ENCODE results near the gene OR51M1.

Gene OR51M1

GRCh38 chr11:5390210-5390609 lies 6.6 kb downstream of the OR51M1 start:
- DNase-seq (ENCODE audit: low read depth in 2 of 2), result no peak

- DNase-seq (ENCODE audit: low read depth in 2 of 2), result no peak
Measured at GRCh38 chr11:5394091-5394490, 10.5 kb downstream of the OR51M1 start.

GRCh38 chr11:5398936-5399335 lies 15.3 kb downstream of the OR51M1 start:
- DNase-seq (ENCODE audit: low read depth in 2 of 2), result no peak

- DNase-seq (ENCODE audit: low read depth in 2 of 2), result no peak
Measured at GRCh38 chr11:5405173-5405572, 21.6 kb downstream of the OR51M1 start.

- DNase-seq (ENCODE audit: low read depth in 2 of 2), result no peak
Measured at GRCh38 chr11:5420993-5421392, 37.4 kb downstream of the OR51M1 start.

GRCh38 chr11:5421811-5422210 lies 38.2 kb downstream of the OR51M1 start, which contains the start of gene OR51Q1:
TSS of gene OR51Q1 (plus strand) at chr11:5422111. CDS start at chr11:5422201, 90 bp downstream.
- no peak for DNase-seq (ENCODE audit: low read depth in 2 of 2)

- DNase-seq (ENCODE audit: low read depth in 2 of 2), result no peak
Measured at GRCh38 chr11:5423131-5423530, 39.5 kb downstream of the OR51M1 start.

GRCh38 chr11:5441414-5441813 lies 57.8 kb downstream of the OR51M1 start, which contains the start of gene OR51I1:
TSS of gene OR51I1 (minus strand) at chr11:5441514. CDS start at chr11:5441514, 0 bp downstream.
- no peak for DNase-seq (ENCODE audit: low read depth in 2 of 2)

Data from stimulated activated CD8-positive, alpha-beta memory T cell treated with anti-CD3 and anti-CD28 coated beads, Interleukin-2, amount 100 ng/mL, for 48 hours (primary cell).